Thyroid gland (tissue), 4 donors: ENCODE data around the gene SH3RF3.

Experiments used
- CTCF ChIP-seq, 6 experiments: fragments of 200-600 bp in 3 of 6; fragments of 450-650 bp in 3 of 6; sonication (generic) in 3 of 6; IDR thresholded peaks; one replicate each; pipeline ENCODE4 v1.5.1; 2016 to 2019; ENCODE audit warnings: antibody characterized with exemption in 6 of 6, mild to moderate bottlenecking in 2 of 6, inconsistent platforms in 1 of 6, moderate library complexity in 1 of 6
- POLR2A ChIP-seq, 2 donors: fragments of 450-650 bp; IDR thresholded peaks; one replicate each; pipeline ENCODE4 v1.6.1; 2017; ENCODE audit warnings: antibody characterized with exemption in 2 of 2, mild to moderate bottlenecking in 2 of 2, moderate library complexity in 1 of 2

DNA sequence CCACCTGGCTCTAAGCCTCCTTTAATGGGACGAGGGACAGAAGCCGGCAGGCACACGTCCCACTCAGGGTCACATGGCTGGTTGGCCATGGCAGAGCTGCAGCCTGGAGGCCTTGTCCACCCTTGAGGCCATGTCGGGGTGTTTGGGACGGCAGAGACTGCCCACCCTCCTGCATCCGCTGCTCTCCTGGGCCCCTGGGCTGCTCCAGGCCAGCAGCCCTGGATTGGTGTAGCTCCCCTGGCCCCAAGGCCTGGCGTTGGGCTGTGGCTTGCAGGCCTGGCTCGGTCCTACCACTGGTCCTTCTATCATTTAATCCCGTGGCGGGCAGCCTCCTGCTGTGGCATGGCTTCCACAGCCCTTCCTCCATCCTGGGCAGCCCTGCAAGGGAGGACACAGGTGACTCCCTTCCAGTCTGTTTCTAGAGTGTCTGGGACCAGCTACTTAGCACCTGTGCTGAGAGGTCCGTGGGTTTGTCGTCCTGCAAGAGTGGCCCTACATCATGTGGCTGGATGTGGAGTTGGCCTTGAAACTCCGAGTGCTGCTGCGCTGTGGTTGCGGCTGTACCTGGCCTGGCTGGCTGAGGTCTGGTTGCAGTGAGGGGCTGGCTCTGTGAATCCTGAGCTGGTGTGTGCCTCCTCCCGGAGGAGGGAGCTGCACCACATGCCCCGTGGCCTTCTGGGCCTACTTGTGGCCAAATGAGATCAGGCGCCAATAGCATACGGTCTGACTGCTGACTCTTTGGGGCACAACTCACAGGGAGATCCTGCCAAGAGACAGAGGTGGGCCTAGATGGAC lies 67.3 kb downstream of the SH3RF3 start:
- no peak for TF ChIP-seq CTCF (IDR thresholded peaks at IDR 0.05)
- no peak for TF ChIP-seq POLR2A (IDR thresholded peaks at IDR 0.05)
